Activated gamma-delta T cell treated with anti-CD3 and anti-CD28 coated beads, Interleukin-2, amount 50 U/mL, for 16 hours (primary cell): Measurements from ENCODE around the gene ELOF1.
A peak's percentile ranks its signal among the peaks of the same experiment; 100 is the strongest.
"Not testable (repeated sequence)": the region's sequence is repeated elsewhere in the genome, so short reads cannot be mapped to it uniquely, and the experiment has no call there.

Experiments used
- DNase-seq: peaks from one replicate; pipeline ENCODE4 v3.0.0-alpha.2; 2020; ENCODE audit warnings: low read depth

ELOF1 gene

DNA sequence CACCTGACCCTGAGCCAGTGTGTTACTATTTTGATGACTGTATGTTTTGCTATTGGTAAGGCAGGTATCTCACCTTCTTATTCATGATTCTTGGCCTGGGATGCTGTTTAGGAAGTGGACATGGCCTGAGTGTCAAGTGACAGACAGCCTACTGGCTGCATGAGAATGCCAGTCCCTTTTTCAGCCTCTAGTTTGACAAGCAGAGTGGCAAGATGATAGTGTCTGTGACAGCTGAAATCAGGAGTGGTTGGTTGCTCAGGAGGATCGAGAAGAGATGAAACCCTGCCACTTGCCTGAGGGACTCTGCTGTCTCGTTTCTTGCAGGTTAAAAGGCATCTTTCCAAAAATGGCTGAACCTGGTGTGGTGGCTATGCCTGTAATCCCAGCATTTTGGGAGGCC lies 7.1 kb upstream of the ELOF1 start:
- no peak for DNase-seq

GRCh38 chr19:11565649-11565980 lies 6.6 kb upstream of the ELOF1 start:
- not testable (repeated sequence) for DNase-seq

DNA sequence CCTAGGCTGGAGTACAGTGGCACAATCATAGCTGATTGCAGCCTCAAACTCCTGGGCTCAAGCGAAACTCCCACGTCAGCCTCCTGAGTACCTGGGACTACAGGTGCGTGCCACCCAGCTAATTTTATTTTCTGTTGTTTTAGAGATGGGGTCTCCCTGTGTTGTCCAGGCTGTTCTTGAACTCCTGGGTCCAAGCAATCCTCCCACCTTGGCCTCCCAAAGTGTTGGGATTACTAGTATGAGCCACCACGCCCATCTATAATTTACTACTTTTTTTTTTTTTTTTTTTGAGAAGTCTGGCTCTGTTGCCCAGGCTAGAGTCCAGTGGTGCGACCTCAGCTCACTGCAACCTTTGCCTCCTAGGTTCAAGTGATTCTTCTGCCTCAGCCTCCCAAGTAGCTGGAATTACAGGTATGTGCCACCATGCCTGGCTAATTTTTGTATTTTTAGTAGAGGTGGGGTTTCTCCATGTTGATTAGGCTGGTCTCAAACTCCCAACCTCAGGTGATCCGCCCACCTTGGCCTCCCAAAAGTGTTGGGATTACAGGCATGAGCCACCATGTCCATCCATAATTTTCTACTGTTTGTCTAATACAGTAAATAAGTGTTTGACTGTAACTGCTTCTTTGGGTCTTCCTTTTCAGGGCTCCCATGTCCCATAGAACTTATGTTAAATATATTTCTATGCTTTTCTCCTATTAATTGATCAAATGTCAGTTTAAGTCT lies 5.2 kb upstream of the ELOF1 start:
- DNase-seq: not testable (repeated sequence)

DNA sequence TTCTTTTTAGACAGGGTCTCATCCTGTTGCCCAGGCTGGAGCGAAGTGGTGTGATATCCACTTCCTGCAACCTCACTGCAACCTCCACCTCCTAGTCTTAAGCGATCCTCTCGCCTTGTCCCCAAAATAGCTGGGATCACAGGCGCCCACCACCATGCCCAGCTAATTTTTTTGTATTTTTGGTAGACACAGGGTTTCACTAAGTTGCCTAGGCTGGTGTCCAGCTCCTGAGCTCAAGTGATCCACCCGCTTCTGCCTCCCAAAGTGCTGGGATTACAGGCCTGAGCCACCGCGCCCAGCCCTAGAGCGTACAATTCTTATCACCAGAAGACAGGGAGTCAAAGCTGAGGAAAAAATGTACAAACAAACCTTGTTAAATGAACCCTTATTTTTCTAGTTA lies 4.5 kb upstream of the ELOF1 start:
- no peak for DNase-seq

DNA sequence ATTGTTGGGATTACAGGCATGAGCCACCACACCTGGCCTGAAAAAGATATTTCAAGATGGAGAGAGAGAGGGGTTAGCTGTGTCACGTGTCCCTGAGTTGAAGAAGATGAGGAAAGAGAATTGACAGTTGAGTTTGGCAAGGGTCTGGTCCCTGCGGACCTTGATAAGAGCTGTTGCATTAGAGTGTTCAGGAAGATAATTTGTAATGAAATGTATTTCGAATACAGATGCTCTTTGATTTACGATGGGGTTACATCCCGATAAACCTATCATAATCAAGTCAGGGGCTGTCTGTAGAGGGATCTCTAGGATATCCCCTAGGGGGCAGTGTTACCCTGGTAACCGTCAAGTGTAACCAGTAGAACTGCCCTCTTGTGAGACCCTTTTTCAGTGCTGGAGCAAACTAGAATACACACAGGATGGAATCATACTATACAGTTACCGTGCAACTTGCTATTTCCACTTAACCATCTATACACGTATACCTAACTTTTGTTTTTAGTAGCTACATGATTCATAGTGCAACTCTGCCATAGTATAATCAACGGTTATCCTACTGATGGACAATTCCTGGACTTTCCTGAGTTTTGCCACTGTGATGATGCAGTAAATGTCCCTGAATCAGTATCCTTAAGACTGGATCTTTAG lies 1.5 kb upstream of the ELOF1 start:
- peak; percentile 42 for DNase-seq

DNA sequence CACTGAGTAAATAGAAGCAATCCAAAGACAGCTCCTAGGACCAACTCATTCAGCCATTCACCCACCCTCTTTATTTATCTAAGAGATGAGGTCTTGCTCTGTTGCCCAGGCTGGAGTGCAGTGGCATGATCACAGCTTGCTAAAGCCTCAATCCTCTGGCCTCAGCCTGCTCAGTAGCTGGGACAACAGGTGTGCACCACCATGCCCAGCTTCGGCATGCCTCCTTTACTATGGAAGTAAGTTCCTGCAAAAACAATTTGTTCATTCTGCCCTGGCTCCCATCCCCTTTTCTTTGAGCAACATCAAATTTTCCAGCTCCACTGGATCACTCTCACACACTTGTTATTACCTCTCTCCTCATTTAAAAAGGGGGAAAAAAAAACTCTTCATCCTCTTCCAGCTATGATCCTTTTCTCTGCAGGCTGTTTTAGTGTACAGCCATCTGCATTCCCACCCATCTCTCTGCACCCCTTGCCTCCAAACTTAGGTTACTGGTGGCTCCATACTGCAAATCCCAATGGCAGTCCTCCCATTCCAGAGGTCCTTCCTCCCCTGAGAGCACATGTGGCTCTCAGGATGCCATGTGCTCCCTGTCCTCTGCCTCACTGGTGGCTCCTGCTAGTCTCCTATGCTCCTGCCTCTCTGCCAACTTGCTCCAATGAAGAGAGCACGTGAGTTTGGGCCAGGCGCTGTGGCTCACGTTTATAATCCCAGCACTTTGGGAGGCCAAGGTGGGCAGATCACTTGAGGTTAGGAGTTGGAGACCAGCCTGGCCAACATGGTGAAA lies 2.2 kb downstream of the ELOF1 start:
- DNase-seq: no peak

DNA sequence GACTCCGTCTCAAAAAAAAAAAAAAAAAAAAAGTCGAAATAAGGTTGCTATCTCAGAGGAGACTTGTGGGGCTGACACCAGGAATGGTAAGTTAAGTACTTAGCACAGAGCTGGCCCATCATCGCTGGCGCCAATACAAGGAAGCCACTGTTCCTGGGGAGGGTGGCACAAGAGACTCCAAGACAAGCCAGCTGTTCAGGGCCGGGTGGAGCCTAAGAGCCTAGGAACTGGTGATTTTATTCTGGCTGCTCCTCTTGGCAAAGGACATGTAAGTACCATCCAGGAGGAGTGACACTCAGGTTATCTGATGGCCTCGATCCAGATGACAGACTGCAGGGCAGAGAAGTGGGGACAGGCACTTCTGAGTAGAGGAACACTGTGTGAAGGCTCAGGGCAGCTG lies 3.8 kb downstream of the ELOF1 start:
- DNase-seq: no peak

DNA sequence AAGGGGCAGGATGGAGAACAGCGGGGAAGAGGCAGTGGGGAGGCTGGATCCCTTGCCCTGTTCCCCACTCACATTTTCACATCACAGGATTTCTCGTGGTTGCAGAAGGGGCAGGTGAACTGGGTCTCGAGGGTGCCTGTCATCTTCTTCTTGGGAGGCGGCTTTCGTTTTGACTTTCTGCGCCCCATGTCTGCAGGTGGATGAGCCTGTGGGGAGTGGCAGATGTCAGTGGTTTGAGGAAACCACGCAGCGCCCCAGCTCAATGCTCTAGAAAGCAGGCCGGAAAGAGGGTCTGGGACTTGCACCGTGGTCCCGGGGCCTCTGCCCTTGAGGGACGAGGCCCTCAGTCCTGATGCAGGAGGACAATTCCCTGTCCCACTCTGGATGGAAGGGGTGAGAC lies 4.9 kb downstream of the ELOF1 start:
- DNase-seq: no peak

GRCh38 chr19:11552666-11553372 lies 6.2 kb downstream of the ELOF1 start:
- DNase-seq: no peak

GRCh38 chr19:11551603-11552235 lies 7.3 kb downstream of the ELOF1 start:
- no peak for DNase-seq

- no peak for DNase-seq
Observed at GRCh38 chr19:11550265-11550664, 8.8 kb downstream of the ELOF1 start.

GRCh38 chr19:11549386-11549953 lies 9.6 kb downstream of the ELOF1 start:
- DNase-seq: no peak

DNA sequence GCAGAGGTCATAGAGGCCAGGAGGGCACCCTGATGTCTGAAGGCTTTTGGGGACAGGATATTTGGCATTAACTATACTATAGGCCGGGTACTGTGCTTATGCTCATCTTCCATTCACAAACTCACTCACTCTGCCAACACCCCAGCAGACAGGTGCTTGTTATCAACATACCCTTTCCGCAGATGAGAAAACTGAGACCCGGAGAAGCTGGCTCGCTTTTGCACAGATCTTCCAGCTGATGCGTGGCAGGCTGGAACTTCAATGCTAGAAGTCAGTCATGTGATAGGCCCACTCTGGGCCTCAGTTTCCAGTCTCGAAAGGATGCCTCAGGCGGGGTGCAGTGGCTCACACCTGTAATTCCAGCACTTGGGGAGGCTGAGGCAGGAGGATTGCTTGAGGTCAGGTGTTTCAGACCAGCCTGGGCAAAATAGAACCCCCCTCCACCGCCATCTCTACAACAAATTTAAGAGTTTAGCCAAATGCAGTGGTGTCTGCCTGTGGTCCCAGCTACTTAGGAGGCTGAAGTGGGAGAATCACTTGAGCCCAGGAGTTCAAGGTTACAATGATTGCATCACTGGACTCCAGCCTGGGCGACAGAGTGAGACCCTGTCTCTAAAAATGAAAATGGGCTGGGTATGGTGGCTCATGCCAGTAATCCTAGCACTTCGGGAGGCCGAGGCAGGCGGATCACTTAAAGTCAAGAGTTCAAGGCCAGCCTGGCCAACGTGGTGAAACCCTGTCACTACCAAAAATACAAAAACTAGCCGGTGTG lies 10.9 kb downstream of the ELOF1 start:
- no peak for DNase-seq

DNA sequence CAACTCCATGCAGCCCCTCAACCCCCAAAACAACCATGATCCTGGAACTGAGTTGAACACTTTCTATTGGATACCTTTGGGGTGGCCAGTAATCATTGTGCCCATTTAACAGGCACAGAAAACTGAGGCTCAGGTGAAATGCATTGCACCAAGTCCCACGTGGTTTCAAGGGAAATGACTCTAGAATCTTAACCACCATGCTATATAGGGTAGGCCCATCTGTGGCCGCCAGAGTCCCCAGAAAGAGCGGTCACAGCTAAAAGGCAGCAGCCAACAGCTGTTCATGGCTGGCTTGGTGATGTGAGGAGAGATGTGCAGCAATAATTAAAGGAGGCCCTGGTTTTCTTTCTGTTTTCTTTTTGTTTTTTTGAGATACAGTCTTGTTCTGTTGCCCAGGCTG lies 17.8 kb downstream of the ELOF1 start:
- no peak for DNase-seq

DNA sequence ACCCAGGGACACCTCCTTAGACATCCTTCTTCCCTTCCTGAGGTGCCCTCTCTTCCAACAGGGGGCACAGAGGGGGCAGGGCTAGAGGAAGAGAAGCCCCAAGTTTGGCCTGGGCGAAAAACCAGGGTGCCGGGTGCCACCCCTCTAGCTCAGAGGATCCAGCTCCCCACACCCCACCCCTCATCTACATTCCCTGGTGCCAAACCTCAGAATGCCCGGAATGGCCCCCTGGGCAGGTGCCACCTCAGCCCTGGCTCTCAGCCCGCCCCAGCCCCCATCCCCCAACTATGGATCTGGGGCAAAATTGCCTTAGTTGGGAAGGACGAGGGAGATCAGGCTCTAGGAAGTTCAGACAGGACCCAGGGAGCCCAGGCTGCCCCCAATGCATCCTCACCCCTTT lies 18.4 kb downstream of the ELOF1 start:
- no peak for DNase-seq

DNA sequence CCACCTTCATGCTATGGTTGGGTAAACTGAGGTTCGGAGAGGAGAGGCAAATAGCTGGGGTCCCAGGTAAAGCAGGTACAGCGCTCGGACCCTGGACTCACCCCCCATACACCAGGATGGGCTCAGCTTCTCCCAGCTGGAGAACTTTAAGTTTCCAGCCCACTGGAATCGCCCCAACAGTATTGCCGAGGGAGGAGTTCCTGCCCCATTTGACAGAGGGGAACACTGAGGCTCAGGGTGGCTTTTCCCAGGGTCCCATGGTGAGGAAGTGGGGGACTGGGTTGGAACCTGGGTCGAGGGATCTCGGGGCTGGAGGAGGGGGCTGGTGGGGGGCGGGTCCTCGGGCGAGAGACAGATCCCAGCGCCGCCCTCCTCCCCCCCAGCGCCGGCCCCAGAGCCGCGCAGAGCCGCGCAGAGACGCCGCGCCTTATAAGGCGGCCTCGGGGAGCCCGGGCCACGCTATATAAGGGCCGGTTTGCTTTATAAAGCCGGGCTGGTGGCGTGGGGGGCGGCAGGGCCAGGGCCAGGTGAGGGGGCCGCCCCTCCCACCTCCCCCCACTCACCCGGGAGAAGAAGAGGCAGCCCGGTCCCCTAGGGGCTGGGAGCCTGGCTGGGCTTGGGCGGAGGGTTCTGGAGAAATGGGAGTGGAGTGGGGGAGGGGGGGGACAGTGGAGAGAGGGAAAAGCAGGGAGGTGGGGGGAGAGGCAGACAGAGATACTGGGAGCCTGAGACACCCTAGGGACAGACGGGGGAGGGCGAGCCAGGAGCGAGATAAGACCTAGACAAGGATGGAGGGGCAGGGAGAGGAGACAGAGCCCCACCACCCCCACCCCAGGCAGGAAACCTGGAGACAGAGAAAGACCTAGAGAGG lies 19.3 kb downstream of the ELOF1 start:
- DNase-seq: no peak

DNA sequence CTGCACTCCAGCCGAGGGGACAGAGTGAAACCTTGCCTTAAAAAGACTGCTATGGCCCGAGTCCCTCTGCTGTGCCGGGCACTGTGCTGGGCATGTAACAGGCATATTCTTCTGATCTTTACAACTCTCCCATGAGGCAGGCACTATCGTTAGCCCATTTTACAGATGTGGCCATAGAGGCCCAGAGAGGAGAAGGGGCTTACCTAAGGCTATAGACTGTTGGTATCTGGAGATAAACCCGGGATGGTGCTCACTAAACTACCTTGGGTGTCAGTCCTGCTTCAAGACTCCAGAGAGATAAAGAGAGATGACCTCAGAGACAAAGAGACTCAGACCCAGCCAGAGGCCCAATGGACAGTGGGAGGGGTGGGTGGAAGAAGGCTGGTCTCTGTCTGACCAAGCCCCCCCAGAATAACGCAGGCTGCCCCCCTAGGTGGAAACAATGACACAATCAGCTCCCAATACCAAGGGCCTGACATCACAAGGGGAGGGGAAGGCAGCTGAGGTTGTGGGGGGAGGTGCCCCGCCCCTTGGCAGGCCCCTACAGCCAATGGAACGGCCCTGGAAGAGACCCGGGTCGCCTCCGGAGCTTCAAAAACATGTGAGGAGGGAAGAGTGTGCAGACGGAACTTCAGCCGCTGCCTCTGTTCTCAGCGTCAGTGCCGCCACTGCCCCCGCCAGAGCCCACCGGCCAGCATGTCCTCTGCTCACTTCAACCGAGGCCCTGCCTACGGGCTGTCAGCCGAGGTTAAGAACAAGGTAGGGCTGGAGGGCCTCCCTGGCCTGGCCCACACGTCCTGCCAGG lies 20.6 kb downstream of the ELOF1 start, which contains the start of gene CNN1:
CNN1 (plus strand) TSS at position 620 of the 805 bp plus-strand sequence; CDS start at position 697, 77 bp downstream.
- no peak for DNase-seq

DNA sequence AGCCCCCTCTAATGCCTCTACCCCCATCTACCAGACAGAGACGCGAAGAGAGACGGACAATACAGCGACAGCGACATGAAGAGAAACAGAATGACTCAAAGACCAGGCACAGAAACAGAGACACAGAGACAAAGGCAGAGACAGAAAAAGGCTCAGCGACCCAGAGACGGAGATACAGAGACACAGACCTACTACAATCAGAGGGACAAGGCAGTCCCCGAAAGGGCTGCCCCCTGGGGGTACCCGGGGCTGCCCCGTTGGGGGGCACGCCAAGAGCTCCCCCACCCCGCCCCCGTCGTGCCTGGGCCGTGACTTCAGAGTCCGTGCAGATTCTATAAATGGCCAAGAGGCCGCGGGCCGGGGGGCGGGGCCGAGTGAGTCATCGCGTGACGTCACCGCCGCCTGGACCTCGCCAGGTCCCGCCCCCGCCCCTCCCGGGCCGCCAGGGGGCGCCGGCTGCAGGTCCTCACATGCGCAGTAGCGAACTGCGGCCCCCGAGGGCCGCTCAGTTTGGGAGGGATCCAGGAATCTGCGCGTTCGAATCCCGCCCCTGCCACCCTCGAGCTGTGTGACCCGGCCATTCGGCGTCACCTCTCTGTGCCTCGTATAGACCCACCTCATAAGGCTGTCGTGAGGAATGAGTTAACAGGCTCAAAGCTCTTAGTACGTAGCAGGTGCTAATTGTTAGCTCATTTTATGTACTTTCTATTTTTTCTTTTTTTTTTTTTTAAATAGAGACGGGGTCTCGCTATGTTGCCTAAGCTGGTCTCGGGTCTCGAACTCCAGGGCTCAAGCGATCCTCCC lies 23.0 kb downstream of the ELOF1 start:
- DNase-seq: peak; percentile 77
